PC-9 (cell line): ENCODE results near the gene NMT2.

Experiments
- EZH2 ChIP-seq: fragments of 200-600 bp; sonication (generic); IDR thresholded peaks from 2 replicates; pipeline ENCODE4 v1.8.0; 2017; ENCODE audit warnings: antibody characterized with exemption, low read depth
- TF ChIP-seq, protein P1 (sequence below): fragments of 200-600 bp; sonication (generic); conservative IDR thresholded peaks from 2 replicates; pipeline ENCODE4 v1.6.1; 2017; ENCODE audit warnings: mixed run types, antibody characterized with exemption, mild to moderate bottlenecking, moderate library complexity

DNA sequence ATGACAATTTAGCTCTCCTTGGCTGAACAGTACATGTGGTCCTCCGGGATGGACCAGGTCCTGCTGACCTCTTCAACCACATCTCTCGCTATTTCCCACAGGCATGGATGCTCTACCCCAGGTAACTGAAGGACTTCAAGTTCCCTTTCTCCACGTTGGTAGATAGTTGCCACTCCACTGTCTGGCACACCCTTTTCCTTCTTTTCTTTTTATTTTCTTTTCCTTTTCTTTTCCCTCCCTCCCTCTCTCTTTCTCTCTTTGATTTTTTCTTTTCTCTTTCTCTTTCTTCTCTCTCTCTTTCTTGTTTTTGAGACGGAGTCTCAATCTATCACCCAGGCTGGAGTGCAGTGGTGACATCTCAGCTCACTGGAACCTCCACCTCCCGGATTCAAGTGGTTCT is 77.1 kb downstream of the NMT2 start:
- TF ChIP-seq, protein P1, sequence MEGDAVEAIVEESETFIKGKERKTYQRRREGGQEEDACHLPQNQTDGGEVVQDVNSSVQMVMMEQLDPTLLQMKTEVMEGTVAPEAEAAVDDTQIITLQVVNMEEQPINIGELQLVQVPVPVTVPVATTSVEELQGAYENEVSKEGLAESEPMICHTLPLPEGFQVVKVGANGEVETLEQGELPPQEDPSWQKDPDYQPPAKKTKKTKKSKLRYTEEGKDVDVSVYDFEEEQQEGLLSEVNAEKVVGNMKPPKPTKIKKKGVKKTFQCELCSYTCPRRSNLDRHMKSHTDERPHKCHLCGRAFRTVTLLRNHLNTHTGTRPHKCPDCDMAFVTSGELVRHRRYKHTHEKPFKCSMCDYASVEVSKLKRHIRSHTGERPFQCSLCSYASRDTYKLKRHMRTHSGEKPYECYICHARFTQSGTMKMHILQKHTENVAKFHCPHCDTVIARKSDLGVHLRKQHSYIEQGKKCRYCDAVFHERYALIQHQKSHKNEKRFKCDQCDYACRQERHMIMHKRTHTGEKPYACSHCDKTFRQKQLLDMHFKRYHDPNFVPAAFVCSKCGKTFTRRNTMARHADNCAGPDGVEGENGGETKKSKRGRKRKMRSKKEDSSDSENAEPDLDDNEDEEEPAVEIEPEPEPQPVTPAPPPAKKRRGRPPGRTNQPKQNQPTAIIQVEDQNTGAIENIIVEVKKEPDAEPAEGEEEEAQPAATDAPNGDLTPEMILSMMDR, result no peak
- TF ChIP-seq EZH2, result no peak
